ENCODE measurements around the gene ARFRP1. TPM values are rescaled to one million over a fixed set of nuclear protein-coding genes. Genes with fewer than 3 reads are reported as not detected.

The ARFRP1 gene
- total and polyA plus RNA-seq, 2 of the 13 experiments (the other 11 are each of a cell fraction or from before 2014, with no cell fraction given): 32.0 to 51.1 TPM

- TF ChIP-seq LRRFIP1 (CRISPR knock-in tag; conservative IDR thresholded peaks at IDR 0.05) (no peak), ZBTB1 (CRISPR knock-in tag; IDR thresholded peaks at IDR 0.05; ENCODE audit: borderline replicate concordance) (no peak), GABPB1 (CRISPR knock-in tag; IDR thresholded peaks at IDR 0.05) (peak; percentile 19; the same call in 1 of the 2 replicates), ZNF746 (CRISPR knock-in tag; IDR thresholded peaks at IDR 0.05) (peak; percentile 27; the same call in 1 of the 2 replicates), ZIK1 (CRISPR knock-in tag; IDR thresholded peaks at IDR 0.05; ENCODE audit: borderline replicate concordance, low read depth) (0 out of 2 replicates have a peak, but pooled peaks have one; percentile 29), ZNF644 (CRISPR knock-in tag; IDR thresholded peaks at IDR 0.05; ENCODE audit: low read depth) (no peak), ZNF558 (CRISPR knock-in tag; IDR thresholded peaks at IDR 0.05; ENCODE audit: borderline replicate concordance) (no peak), AGO2 (optimal IDR thresholded peaks at IDR 0.05; ENCODE audit: low read depth, low read length) (no peak), SPEN (CRISPR knock-in tag; IDR thresholded peaks at IDR 0.05; ENCODE audit: low read depth) (peak; percentile 72), ZNF512 (CRISPR knock-in tag; IDR thresholded peaks at IDR 0.05) (0 out of 2 replicates have a peak, but pooled peaks have one; percentile 31), ZBTB38 (CRISPR knock-in tag; IDR thresholded peaks at IDR 0.05) (peak; percentile 96), SUZ12 (IDR thresholded peaks at IDR 0.05; ENCODE audit: low read depth, low read length) (no peak), RXRA (CRISPR knock-in tag; IDR thresholded peaks at IDR 0.05) (peak; percentile 68), PHF5A (CRISPR knock-in tag; IDR thresholded peaks at IDR 0.05; ENCODE audit: low read depth, unreplicated experiment) (no peak), ZNF800 (CRISPR knock-in tag; IDR thresholded peaks at IDR 0.05) (no peak)
- TF ChIP-seq, protein P1, sequence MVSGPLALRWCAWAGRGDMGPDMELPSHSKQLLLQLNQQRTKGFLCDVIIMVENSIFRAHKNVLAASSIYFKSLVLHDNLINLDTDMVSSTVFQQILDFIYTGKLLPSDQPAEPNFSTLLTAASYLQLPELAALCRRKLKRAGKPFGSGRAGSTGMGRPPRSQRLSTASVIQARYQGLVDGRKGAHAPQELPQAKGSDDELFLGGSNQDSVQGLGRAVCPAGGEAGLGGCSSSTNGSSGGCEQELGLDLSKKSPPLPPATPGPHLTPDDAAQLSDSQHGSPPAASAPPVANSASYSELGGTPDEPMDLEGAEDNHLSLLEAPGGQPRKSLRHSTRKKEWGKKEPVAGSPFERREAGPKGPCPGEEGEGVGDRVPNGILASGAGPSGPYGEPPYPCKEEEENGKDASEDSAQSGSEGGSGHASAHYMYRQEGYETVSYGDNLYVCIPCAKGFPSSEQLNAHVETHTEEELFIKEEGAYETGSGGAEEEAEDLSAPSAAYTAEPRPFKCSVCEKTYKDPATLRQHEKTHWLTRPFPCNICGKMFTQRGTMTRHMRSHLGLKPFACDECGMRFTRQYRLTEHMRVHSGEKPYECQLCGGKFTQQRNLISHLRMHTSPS (CRISPR knock-in tag; IDR thresholded peaks at IDR 0.05; ENCODE audit: low read depth): peak; percentile 74
Observed at GRCh38 chr20:63734111-63734945, 26.6 kb upstream of the ARFRP1 start (continued).
